Tibial nerve (tissue), 4 donors: ENCODE results near the gene ZBTB48. TPM values are rescaled to one million over a fixed set of nuclear protein-coding genes. Genes with fewer than 3 reads are reported as not detected.

Experiments used
- DNase-seq, 2 donors: peaks; one replicate each; pipeline ENCODE4 v3.0.0-alpha.2; 2019; ENCODE audit warnings: low spot score in 2 of 2
- H3K27ac ChIP-seq, 4 donors: fragments of 200-600 bp; sonication (generic) in 3 of 4; one replicate each; pipeline ENCODE4 v1.5.1; 2017 to 2019; ENCODE audit warnings: mild to moderate bottlenecking in 1 of 4
- H3K27me3 ChIP-seq, 2 donors: fragments of 200-600 bp; sonication (generic) in 1 of 2; one replicate each; pipeline versions ENCODE4 v1.5.1 to v1.6.0; 2017 to 2019
- H3K36me3 ChIP-seq, 3 donors: fragments of 200-600 bp; sonication (generic); one replicate each; pipeline ENCODE4 v1.5.1; 2018 to 2019
- H3K4me1 ChIP-seq, 4 donors: fragments of 200-600 bp; sonication (generic) in 3 of 4; one replicate each; pipeline ENCODE4 v1.5.1; 2017 to 2019
- H3K4me3 ChIP-seq, 4 donors: fragments of 200-600 bp; sonication (generic) in 3 of 4; one replicate each; pipeline ENCODE4 v1.5.1; 2017 to 2019; ENCODE audit warnings: mild to moderate bottlenecking in 1 of 4, moderate library complexity in 1 of 4
- H3K9me3 ChIP-seq, 4 donors: fragments of 200-600 bp; sonication (generic) in 3 of 4; one replicate each; pipeline ENCODE4 v1.5.1; 2017 to 2019
- EP300 ChIP-seq, 2 donors: sonication (generic); formaldehyde crosslinking; IDR thresholded peaks; one replicate each; pipeline ENCODE4 v1.6.1; 2017; ENCODE audit warnings: antibody characterized with exemption in 2 of 2, mild to moderate bottlenecking in 1 of 2
- POLR2A ChIP-seq, 2 donors: fragments of 450-650 bp; IDR thresholded peaks; one replicate each; pipeline ENCODE4 v1.6.1; 2017; ENCODE audit warnings: antibody characterized with exemption in 2 of 2, mild to moderate bottlenecking in 2 of 2, moderate library complexity in 2 of 2
- WGBS, 2 donors: methylation state at CpG; one replicate each; pipeline ENCODE4 v1.1.5; 2018; 5-methylcytosine and 5-hydroxymethylcytosine counted together
- total RNA-seq, 4 donors: library from RNA; depleted of rRNA; stranded (reverse); fragments of >200 nt; gene quantifications; one replicate each; pipeline ENCODE4 v1.1.0, GENCODE V29; 2016
- TF ChIP-seq, protein P1 (sequence below), 5 experiments: fragments of 200-600 bp in 3 of 5; fragments of 450-650 bp in 2 of 5; sonication (generic) in 3 of 5; IDR thresholded peaks; one replicate each; pipeline ENCODE4 v1.5.1; 2016 to 2019; ENCODE audit warnings: antibody characterized with exemption in 5 of 5, mild to moderate bottlenecking in 3 of 5, moderate library complexity in 2 of 5

The ZBTB48 gene
- total RNA-seq, 4 donors from 2014 or later = 27.5 to 41.1 (median 33.6) TPM

DNA sequence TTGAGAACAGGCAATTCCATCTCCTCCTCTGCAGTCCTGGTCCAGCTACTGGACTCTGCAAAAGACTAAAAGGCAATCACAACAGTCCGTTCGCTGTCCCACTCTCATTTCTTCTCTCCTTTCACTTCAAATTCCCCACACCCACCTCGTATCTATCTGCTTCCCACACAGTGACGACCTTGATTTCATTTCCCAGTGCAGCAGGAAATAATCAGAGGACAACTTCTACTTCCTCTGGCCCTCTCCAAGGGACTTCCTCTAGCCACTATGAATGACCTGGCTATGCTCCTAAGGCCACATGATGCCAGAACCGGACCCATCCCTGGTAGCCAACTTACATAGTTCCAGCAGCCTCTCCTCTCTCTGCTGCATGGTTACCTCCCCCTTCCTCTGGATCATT lies 33.5 kb upstream of the ZBTB48 start:
- TF ChIP-seq, protein P1, sequence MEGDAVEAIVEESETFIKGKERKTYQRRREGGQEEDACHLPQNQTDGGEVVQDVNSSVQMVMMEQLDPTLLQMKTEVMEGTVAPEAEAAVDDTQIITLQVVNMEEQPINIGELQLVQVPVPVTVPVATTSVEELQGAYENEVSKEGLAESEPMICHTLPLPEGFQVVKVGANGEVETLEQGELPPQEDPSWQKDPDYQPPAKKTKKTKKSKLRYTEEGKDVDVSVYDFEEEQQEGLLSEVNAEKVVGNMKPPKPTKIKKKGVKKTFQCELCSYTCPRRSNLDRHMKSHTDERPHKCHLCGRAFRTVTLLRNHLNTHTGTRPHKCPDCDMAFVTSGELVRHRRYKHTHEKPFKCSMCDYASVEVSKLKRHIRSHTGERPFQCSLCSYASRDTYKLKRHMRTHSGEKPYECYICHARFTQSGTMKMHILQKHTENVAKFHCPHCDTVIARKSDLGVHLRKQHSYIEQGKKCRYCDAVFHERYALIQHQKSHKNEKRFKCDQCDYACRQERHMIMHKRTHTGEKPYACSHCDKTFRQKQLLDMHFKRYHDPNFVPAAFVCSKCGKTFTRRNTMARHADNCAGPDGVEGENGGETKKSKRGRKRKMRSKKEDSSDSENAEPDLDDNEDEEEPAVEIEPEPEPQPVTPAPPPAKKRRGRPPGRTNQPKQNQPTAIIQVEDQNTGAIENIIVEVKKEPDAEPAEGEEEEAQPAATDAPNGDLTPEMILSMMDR (IDR thresholded peaks at IDR 0.05) = no peak
- TF ChIP-seq EP300 (IDR thresholded peaks at IDR 0.05) = peak in 1 of 2 donors; percentile 9
- H3K27me3 ChIP-seq = no peaks in the 10 kb centered on the region
- no peak for DNase-seq
- H3K9me3 ChIP-seq = no peaks in the 10 kb centered on the region
- H3K36me3 ChIP-seq = peaks cover 2 to 91% (median 16%) of the 10 kb centered on the region in 3 donors
- H3K27ac ChIP-seq = no peak overlapping the region
- peaks cover 0 to 7% (median 0%) of the 10 kb centered on the region in 4 donors for H3K4me1 ChIP-seq
- H3K4me3 ChIP-seq = no peak overlapping the region
- WGBS, 2 donors = 60 to 65% methylated on average over 5 of the region's 5 CpGs

DNA sequence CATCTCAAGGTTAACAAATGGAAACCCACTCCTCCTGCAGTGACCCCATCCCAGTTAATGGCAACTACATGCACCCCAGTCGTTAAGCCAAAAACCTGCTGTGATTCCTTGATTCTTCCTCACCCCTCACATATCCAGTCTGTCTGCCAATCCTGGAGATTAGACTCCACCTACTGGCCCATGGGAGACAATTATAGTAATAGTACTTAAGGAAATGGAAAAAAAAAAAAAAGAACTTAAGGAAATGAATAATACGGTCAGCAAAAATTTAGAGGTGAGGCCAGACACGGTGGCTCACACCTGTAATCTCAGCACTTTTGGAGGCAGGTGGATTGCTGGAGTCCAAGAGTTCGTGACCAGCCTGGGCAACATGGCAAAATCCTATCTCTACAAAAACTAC lies 32.5 kb upstream of the ZBTB48 start:
- Histone ChIP-seq H3K9me3 (no peaks in the 10 kb centered on the region), H3K4me1 (peaks cover 0 to 11% (median 0%) of the 10 kb centered on the region in 4 donors), H3K4me3 (no peak overlapping the region), H3K27me3 (no peaks in the 10 kb centered on the region), H3K36me3 (peaks cover 2 to 82% (median 16%) of the 10 kb centered on the region in 3 donors), H3K27ac (no peak overlapping the region)
- no peak for TF ChIP-seq EP300 (IDR thresholded peaks at IDR 0.05)
- TF ChIP-seq, protein P1 (IDR thresholded peaks at IDR 0.05) = no peak
- TF ChIP-seq POLR2A (IDR thresholded peaks at IDR 0.05) = no peak
- DNase-seq = no peak
- WGBS, 2 donors = 61 to 64% methylated on average over 4 of the region's 4 CpGs

DNA sequence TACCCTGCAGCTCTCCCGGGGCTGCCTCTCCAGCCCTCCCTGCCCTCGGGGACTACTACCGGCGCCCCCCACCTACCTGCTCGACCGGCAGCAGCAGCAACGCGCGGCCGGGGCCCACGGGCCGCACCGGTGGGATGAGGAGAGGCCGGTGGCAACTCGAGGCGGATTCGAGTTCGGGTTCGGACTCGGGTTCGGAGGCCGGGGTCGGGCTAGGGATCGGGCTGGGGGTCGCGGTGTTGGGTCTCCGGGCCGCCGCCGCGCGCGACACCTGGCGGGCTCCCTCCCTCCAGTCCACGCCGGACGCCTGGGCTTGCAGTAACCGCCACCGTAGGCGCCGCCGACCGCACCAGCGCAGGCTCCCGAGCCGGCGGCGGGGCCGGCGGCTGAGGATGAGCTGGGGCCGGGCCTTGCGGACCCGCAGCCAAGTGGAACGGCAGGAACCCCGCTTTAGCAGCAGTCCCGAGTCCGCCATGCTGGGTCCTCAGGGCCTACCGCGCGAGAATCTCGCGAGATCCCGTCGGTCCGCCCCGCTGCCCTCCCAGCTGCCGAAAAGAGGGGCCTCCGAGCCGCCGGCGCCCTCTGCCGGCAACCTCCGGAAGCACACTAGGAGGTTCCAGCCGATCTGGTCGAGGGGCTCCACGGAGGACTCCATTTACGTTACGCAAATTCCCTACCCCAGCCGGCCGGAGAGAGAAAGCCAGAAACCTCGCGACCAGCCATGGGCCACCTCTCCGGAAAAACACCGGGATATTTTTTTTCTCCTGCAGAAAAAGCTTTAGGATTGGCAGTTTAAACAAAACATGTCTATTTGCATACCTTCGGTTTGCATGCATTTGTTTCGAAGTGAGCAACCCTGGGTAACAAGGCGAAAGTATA lies 25.5 kb upstream of the ZBTB48 start, which contains the start of gene NOL9:
TSS of gene NOL9 (minus strand) at position 483 of the 876 bp plus-strand sequence. CDS start at position 472, 11 bp downstream.
- Histone ChIP-seq H3K27me3 (no peaks in the 10 kb centered on the region), H3K4me3 (peak within 1 kb of the TSS; percentile 65 to 99 (median 84)), H3K27ac (peak within 1 kb of the TSS; percentile 57 to 85 (median 75)), H3K36me3 (peaks cover 0 to 13% (median 5%) of the 10 kb centered on the region in 3 donors), H3K4me1 (peaks cover 0 to 30% (median 13%) of the 10 kb centered on the region in 4 donors), H3K9me3 (no peaks in the 10 kb centered on the region)
- WGBS, 2 donors = 4 to 8% methylated on average over 16 to 38 of the region's 87 CpGs
- peak; percentile 84 to 87 for DNase-seq
- TF ChIP-seq POLR2A (IDR thresholded peaks at IDR 0.05) (peak in 1 of 2 donors; percentile 50), EP300 (IDR thresholded peaks at IDR 0.05) (peak in 1 of 2 donors; percentile 90)
- TF ChIP-seq, protein P1 (IDR thresholded peaks at IDR 0.05) = peak; percentile 96 to 98 (median 97)

DNA sequence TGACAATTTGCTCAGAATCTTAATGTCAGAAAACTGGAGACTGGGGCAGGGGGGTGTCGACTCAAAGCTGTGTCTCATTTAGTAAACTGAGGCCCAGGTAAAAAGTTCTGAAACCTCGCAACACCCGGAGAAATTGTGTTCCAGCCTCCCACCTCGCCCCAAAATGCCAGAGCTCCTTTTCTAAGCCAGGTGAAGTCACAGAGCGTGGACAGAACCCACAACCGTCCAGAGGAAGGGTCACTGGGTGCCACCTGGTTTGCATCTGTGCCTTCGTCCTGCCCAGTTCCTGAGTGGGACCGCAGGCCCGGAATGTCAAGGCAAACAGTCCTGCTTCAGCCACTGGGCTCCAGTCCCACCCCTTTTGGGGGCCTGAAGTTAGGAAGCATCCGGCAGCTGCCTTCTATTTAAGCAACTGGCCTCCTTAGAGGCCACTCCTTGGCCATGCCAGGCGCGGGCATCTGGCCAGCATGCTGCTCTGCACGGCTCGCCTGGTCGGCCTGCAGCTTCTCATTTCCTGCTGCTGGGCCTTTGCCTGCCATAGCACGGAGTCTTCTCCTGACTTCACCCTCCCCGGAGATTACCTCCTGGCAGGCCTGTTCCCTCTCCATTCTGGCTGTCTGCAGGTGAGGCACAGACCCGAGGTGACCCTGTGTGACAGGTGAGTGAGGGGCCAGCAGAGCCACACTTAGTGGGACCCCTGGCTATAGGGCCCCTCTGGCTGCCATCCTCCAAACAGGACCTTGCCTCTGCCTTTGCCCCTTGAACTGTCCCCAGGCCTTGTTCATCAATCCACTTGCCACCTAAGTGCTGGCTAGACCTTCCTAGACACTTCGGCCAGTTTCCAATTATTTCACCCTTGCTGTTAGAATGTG lies 24.7 kb upstream of the ZBTB48 start, which contains the start of gene TAS1R1:
TSS of gene TAS1R1 (plus strand) at position 401 of the 872 bp plus-strand sequence. CDS start at position 468, 67 bp downstream.
- H3K27ac ChIP-seq = peak within 1 kb of the TSS; percentile 57 to 85 (median 75)
- H3K9me3 ChIP-seq = no peaks in the 10 kb centered on the region
- peaks cover 0 to 30% (median 13%) of the 10 kb centered on the region in 4 donors for H3K4me1 ChIP-seq
- peaks cover 0 to 5% (median 0%) of the 10 kb centered on the region in 3 donors for H3K36me3 ChIP-seq
- DNase-seq = no peak
- 71 to 74% methylated on average over 19 of the region's 19 CpGs for WGBS, 2 donors
- H3K4me3 ChIP-seq = peak within 1 kb of the TSS; percentile 65 to 99 (median 84)
- H3K27me3 ChIP-seq = no peaks in the 10 kb centered on the region
- TF ChIP-seq EP300 (IDR thresholded peaks at IDR 0.05) = no peak
- no peak for TF ChIP-seq POLR2A (IDR thresholded peaks at IDR 0.05)
- TF ChIP-seq, protein P1 (IDR thresholded peaks at IDR 0.05) = no peak
